Osteocyte (in vitro differentiated cells): ENCODE data around the gene EHMT1. TPM values are rescaled to one million over a fixed set of nuclear protein-coding genes. Genes with fewer than 3 reads are reported as not detected.

Source experiments
- DNase-seq: peaks from one replicate; pipeline ENCODE4 v3.0.0; 2021; ENCODE audit warnings: mixed read lengths; ENCODE audit not compliant: unreplicated experiment; ENCODE audit errors: extremely low spot score
- H3K27ac Mint-ChIP-seq: one replicate; pipeline ENCODE4 v1.8.0; 2021; ENCODE audit warnings: mild to moderate bottlenecking, mixed read lengths; ENCODE audit not compliant: unreplicated experiment
- H3K27me3 Mint-ChIP-seq: one replicate; pipeline ENCODE4 v1.8.0; 2021; ENCODE audit warnings: mixed read lengths; ENCODE audit not compliant: unreplicated experiment
- H3K36me3 Mint-ChIP-seq: one replicate; pipeline ENCODE4 v1.8.0; 2021; ENCODE audit warnings: mixed read lengths; ENCODE audit not compliant: unreplicated experiment
- H3K4me1 Mint-ChIP-seq: one replicate; pipeline ENCODE4 v1.8.0; 2021; ENCODE audit warnings: mixed read lengths; ENCODE audit not compliant: unreplicated experiment
- H3K4me3 Mint-ChIP-seq: one replicate; pipeline ENCODE4 v1.8.0; 2021; ENCODE audit warnings: mild to moderate bottlenecking, moderate library complexity, mixed read lengths; ENCODE audit not compliant: unreplicated experiment
- H3K9me3 Mint-ChIP-seq: one replicate; pipeline ENCODE4 v1.8.0; 2021; ENCODE audit warnings: mixed read lengths; ENCODE audit not compliant: unreplicated experiment
- CTCF ChIP-seq: fragments of 200-600 bp; sonication (generic); IDR thresholded peaks from 2 replicates; pipeline ENCODE4 v1.5.0; 2021; ENCODE audit warnings: antibody characterized with exemption, mild to moderate bottlenecking, moderate library complexity
- total RNA-seq: library from RNA; stranded (reverse); gene quantifications from 2 replicates; pipeline ENCODE4 v1.2.1, GENCODE V29; 2021

Gene EHMT1
- total RNA-seq, 1 donor from 2014 or later, result 88.6 TPM

GRCh38 chr9:137575364-137575715, 43.5 kb upstream of the EHMT1 start:
- TF ChIP-seq CTCF, result no peak
- H3K36me3 Mint-ChIP-seq, result peaks cover 31% of the 10 kb centered on the region
- H3K4me1 Mint-ChIP-seq, result peaks cover 27% of the 10 kb centered on the region
- no peak overlapping the region for H3K27ac Mint-ChIP-seq
- DNase-seq, result no peak
- H3K27me3 Mint-ChIP-seq, result no peaks in the 10 kb centered on the region
- no peaks in the 10 kb centered on the region for H3K9me3 Mint-ChIP-seq
- H3K4me3 Mint-ChIP-seq, result no peak overlapping the region

- Mint-ChIP-seq H3K4me1 (peaks cover 29% of the 10 kb centered on the region), H3K36me3 (peaks cover 26% of the 10 kb centered on the region), H3K27me3 (no peaks in the 10 kb centered on the region), H3K27ac (no peak overlapping the region), H3K4me3 (no peak overlapping the region), H3K9me3 (no peaks in the 10 kb centered on the region)
- no peak for DNase-seq
- TF ChIP-seq CTCF, result no peak
Observed at GRCh38 chr9:137575716-137576411, 42.9 kb upstream of the EHMT1 start.

GRCh38 chr9:137578518-137579258, 40.1 kb upstream of the EHMT1 start, which contains the start of gene DPH7:
TSS of gene DPH7 (minus strand) at chr9:137578925. CDS start at chr9:137578777, 148 bp downstream.
- Mint-ChIP-seq H3K36me3 (peaks cover 30% of the 10 kb centered on the region), H3K4me1 (peaks cover 29% of the 10 kb centered on the region), H3K9me3 (no peaks in the 10 kb centered on the region), H3K4me3 (peak within 1 kb of the TSS; percentile 79), H3K27ac (peak within 1 kb of the TSS; percentile 76), H3K27me3 (no peaks in the 10 kb centered on the region)
- peak; percentile 98 for DNase-seq
- TF ChIP-seq CTCF, result peak; percentile 98

- Mint-ChIP-seq H3K36me3 (peaks cover 27% of the 10 kb centered on the region), H3K9me3 (no peaks in the 10 kb centered on the region), H3K27me3 (no peaks in the 10 kb centered on the region), H3K4me3 (peak overlapping the region; percentile 79), H3K27ac (peak overlapping the region; percentile 76), H3K4me1 (peaks cover 29% of the 10 kb centered on the region)
- no peak for DNase-seq
- no peak for TF ChIP-seq CTCF
Observed at GRCh38 chr9:137579259-137579604, 39.6 kb upstream of the EHMT1 start.

GRCh38 chr9:137580209-137580953, 38.4 kb upstream of the EHMT1 start:
- no peaks in the 10 kb centered on the region for H3K27me3 Mint-ChIP-seq
- no peak overlapping the region for H3K27ac Mint-ChIP-seq
- peaks cover 28% of the 10 kb centered on the region for H3K4me1 Mint-ChIP-seq
- H3K9me3 Mint-ChIP-seq, result no peaks in the 10 kb centered on the region
- no peak for DNase-seq
- peaks cover 21% of the 10 kb centered on the region for H3K36me3 Mint-ChIP-seq
- no peak for TF ChIP-seq CTCF
- no peak overlapping the region for H3K4me3 Mint-ChIP-seq
